Parathyroid adenoma (tissue), 2 donors: ENCODE measurements around the gene NECTIN1.

ENCODE experiments used
- H2AFZ ChIP-seq: fragments of 300-600 bp; sonication (generic); one replicate; pipeline ENCODE4 v1.7.0; 2017; ENCODE audit warnings: antibody characterized with exemption, mild to moderate bottlenecking
- H3K27ac ChIP-seq: fragments of 300-600 bp; sonication (generic); one replicate; pipeline ENCODE4 v1.7.0; 2017
- H3K27me3 ChIP-seq: fragments of 300-600 bp; sonication (generic); one replicate; pipeline ENCODE4 v1.7.0; 2017; ENCODE audit warnings: low read length; ENCODE audit not compliant: control insufficient read depth, insufficient read depth
- H3K36me3 ChIP-seq: fragments of 300-600 bp; sonication (generic); one replicate; pipeline ENCODE4 v1.7.0; 2017; ENCODE audit warnings: low read length; ENCODE audit not compliant: control insufficient read depth, insufficient read depth
- H3K4me1 ChIP-seq: fragments of 300-600 bp; sonication (generic); one replicate; pipeline ENCODE4 v1.7.0; 2017; ENCODE audit warnings: control low read depth
- H3K4me2 ChIP-seq: fragments of 300-600 bp; sonication (generic); one replicate; pipeline ENCODE4 v1.7.0; 2017; ENCODE audit warnings: low read length
- H3K4me3 ChIP-seq: fragments of 300-600 bp; sonication (generic); one replicate; pipeline ENCODE4 v1.7.0; 2017; ENCODE audit warnings: low read depth, low read length
- H3K79me2 ChIP-seq: fragments of 300-600 bp; sonication (generic); one replicate; pipeline ENCODE4 v1.7.0; 2017; ENCODE audit warnings: control low read depth
- H3K9ac ChIP-seq: fragments of 300-600 bp; sonication (generic); one replicate; pipeline ENCODE4 v1.7.0; 2017; ENCODE audit warnings: mild to moderate bottlenecking
- H3K9me3 ChIP-seq: fragments of 300-600 bp; sonication (generic); one replicate; pipeline ENCODE4 v1.7.0; 2017; ENCODE audit warnings: low read length; ENCODE audit not compliant: control insufficient read depth
- CTCF ChIP-seq: fragments of 300-600 bp; sonication (generic); IDR thresholded peaks from one replicate; pipeline ENCODE4 v1.7.0; 2017; ENCODE audit warnings: antibody characterized with exemption, mild to moderate bottlenecking
- donor health status: primary hyperparathyroidism.

NECTIN1 gene

GRCh38 chr11:119616586-119617339 lies 112.2 kb downstream of the NECTIN1 start:
- no peak for TF ChIP-seq CTCF
- H3K4me1 ChIP-seq, result no peaks in the 10 kb centered on the region
- no peak overlapping the region for H3K9ac ChIP-seq

GRCh38 chr11:119615882-119616196 lies 113.2 kb downstream of the NECTIN1 start:
- H3K27ac ChIP-seq, result no peak overlapping the region
- H3K4me3 ChIP-seq, result no peak overlapping the region
- H3K4me2 ChIP-seq, result no peak overlapping the region
- no peaks in the 10 kb centered on the region for H3K79me2 ChIP-seq
- H3K9ac ChIP-seq, result no peak overlapping the region
- no peaks in the 10 kb centered on the region for H3K36me3 ChIP-seq
- no peaks in the 10 kb centered on the region for H3K27me3 ChIP-seq
- H2AFZ ChIP-seq, result no peak overlapping the region
- no peaks in the 10 kb centered on the region for H3K4me1 ChIP-seq
- no peak for TF ChIP-seq CTCF
- no peaks in the 10 kb centered on the region for H3K9me3 ChIP-seq

More at GRCh38 chr11:119616586-119617339, 112.2 kb downstream of the NECTIN1 start:
- H3K9me3 ChIP-seq, result no peaks in the 10 kb centered on the region
- no peaks in the 10 kb centered on the region for H3K27me3 ChIP-seq
- no peak overlapping the region for H3K4me2 ChIP-seq
- no peak overlapping the region for H2AFZ ChIP-seq
- H3K79me2 ChIP-seq, result no peaks in the 10 kb centered on the region
- H3K4me3 ChIP-seq, result no peak overlapping the region
- no peaks in the 10 kb centered on the region for H3K36me3 ChIP-seq
- H3K27ac ChIP-seq, result no peak overlapping the region

- Histone ChIP-seq H3K9me3 (no peaks in the 10 kb centered on the region), H3K36me3 (no peaks in the 10 kb centered on the region), H3K4me1 (no peaks in the 10 kb centered on the region), H3K79me2 (no peaks in the 10 kb centered on the region), H3K27ac (no peak overlapping the region), H3K9ac (no peak overlapping the region), H3K4me2 (no peak overlapping the region), H2AFZ (no peak overlapping the region), H3K4me3 (no peak overlapping the region), H3K27me3 (no peaks in the 10 kb centered on the region)
- no peak for TF ChIP-seq CTCF
These were observed 113.8 kb downstream of the NECTIN1 start for GRCh38 chr11:119615003-119615881.

- Histone ChIP-seq H3K4me3 (no peak overlapping the region), H3K4me1 (no peaks in the 10 kb centered on the region), H3K9me3 (no peaks in the 10 kb centered on the region), H3K9ac (no peak overlapping the region), H2AFZ (no peak overlapping the region), H3K79me2 (no peaks in the 10 kb centered on the region), H3K36me3 (no peaks in the 10 kb centered on the region), H3K4me2 (no peak overlapping the region), H3K27me3 (no peaks in the 10 kb centered on the region), H3K27ac (no peak overlapping the region)
- no peak for TF ChIP-seq CTCF
These were observed 114.6 kb downstream of the NECTIN1 start for GRCh38 chr11:119614222-119615002.
